ENCODE results near the gene C12orf43. TPM values are rescaled to one million over a fixed set of nuclear protein-coding genes. Genes with fewer than 3 reads are reported as not detected.
A peak's percentile ranks its signal among the peaks of the same experiment; 100 is the strongest.

The C12orf43 gene
- total and polyA plus RNA-seq, 2 donors (not counting 1 experiment from before 2014, with no cell fraction given), result 6.7 to 18.9 TPM

GRCh38 chr12:121026274-121027045 lies 10.2 kb upstream of the C12orf43 start:
- Histone ChIP-seq H3K4me1 (ENCODE audit: control insufficient read depth in 2 of 2, insufficient read depth in 2 of 2, low read length in 2 of 2) (no peaks in the 10 kb centered on the region), H3K79me2 (ENCODE audit: control insufficient read depth, insufficient read depth, low read length) (no peaks in the 10 kb centered on the region), H3K9ac (ENCODE audit: low read length) (no peak overlapping the region), H3K36me3 (replicated peaks in 1 of 2; ENCODE audit: control extremely low read depth in 1 of 2, control insufficient read depth in 1 of 2, extremely low read depth in 1 of 2, insufficient read depth in 2 of 2, low read length in 1 of 2) (no peaks in the 10 kb centered on the region), H3K4me2 (replicated peaks; ENCODE audit: low read depth, low read length, poor library complexity, severe bottlenecking) (no peak overlapping the region), H3K27ac (ENCODE audit: low read length in 2 of 2) (no peak overlapping the region), H3K4me3 (ENCODE audit: control extremely low read depth in 1 of 5, extremely low read depth in 1 of 5, insufficient read depth in 1 of 5, low read depth in 2 of 5, low read length in 4 of 5) (no peak overlapping the region), H3K27me3 (replicated peaks in 1 of 4; ENCODE audit: control extremely low read depth in 1 of 4, control insufficient read depth in 3 of 4, insufficient read depth in 4 of 4, low read length in 3 of 4) (peaks cover 0 to 9% (median 0%) of the 10 kb centered on the region in 4 experiments), H4K20me1 (ENCODE audit: control insufficient read depth, insufficient read depth, low read length, poor library complexity, severe bottlenecking) (no peaks in the 10 kb centered on the region), H2AFZ (ENCODE audit: insufficient read depth, low read depth, low read length, poor library complexity, severe bottlenecking) (no peak overlapping the region), H3K9me3 (ENCODE audit: control extremely low read depth in 1 of 3, control insufficient read depth in 2 of 3, insufficient read depth in 1 of 3, low read length in 2 of 3) (no peaks in the 10 kb centered on the region)
- no peaks in the 10 kb centered on the region for H3K4me1 Mint-ChIP-seq
- H3K27me3 Mint-ChIP-seq, result peaks cover 19% of the 10 kb centered on the region
- H3K9me3 Mint-ChIP-seq (ENCODE audit: insufficient read depth), result no peaks in the 10 kb centered on the region
- peak overlapping the region; percentile 4 for H3K27ac Mint-ChIP-seq
- CTCF ChIA-PET, result no interaction called here
- H3K4me3 Mint-ChIP-seq, result no peak overlapping the region
- no peak for TF ChIP-seq EZH2 (IDR thresholded peaks at IDR 0.05; ENCODE audit: borderline replicate concordance, insufficient read depth, low read depth, low read length, poor library complexity, severe bottlenecking)
- no peak for TF ChIP-seq CTCF (IDR thresholded peaks at IDR 0.05)
- WGBS (ENCODE audit: insufficient coverage), result 98% methylated on average over 5 of the region's 10 CpGs
- POLR2A ChIA-PET, result interaction anchor here (0.5 kb wide), 1 partner anchor 474 kb away, joined by 3 read pairs; no protein-coding TSS in a partner anchor
- DNase-seq (no peak), ATAC-seq (ENCODE audit: low read depth) (no peak)
- intact Hi-C loops (cut with micrococcal nuclease), result no loop called here
